ENCODE data around the gene P2RY4. TPM values are rescaled to one million over a fixed set of nuclear protein-coding genes. Genes with fewer than 3 reads are reported as not detected.
"Not testable (repeated sequence)": the region's sequence is repeated elsewhere in the genome, so short reads cannot be mapped to it uniquely, and the experiment has no call there.

P2RY4 gene
- total and polyA plus RNA-seq, 2 donors (not counting 1 experiment from before 2014, with no cell fraction given), result 0.34 to 0.76 TPM

DNA sequence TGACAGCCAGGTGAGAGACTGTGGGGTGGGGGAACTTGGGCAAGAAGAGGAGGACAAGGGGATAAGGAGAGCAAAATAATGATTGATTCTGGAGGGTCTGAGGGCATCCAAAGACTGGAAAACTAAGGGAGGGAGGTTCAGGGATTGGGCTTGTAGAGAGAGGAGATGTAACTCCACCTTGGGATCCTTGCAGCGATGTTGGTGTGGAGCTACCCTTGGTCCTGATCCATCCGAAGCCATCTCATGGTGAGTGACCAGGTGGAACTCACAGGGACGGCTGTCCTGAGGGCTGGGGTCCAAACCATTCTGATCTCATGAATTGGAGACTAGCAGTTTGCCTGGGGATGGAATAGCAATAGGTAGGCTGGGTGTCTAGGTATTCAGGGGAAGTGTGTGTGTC, 20.6 kb upstream of the P2RY4 start:
- TF ChIP-seq, protein P1, sequence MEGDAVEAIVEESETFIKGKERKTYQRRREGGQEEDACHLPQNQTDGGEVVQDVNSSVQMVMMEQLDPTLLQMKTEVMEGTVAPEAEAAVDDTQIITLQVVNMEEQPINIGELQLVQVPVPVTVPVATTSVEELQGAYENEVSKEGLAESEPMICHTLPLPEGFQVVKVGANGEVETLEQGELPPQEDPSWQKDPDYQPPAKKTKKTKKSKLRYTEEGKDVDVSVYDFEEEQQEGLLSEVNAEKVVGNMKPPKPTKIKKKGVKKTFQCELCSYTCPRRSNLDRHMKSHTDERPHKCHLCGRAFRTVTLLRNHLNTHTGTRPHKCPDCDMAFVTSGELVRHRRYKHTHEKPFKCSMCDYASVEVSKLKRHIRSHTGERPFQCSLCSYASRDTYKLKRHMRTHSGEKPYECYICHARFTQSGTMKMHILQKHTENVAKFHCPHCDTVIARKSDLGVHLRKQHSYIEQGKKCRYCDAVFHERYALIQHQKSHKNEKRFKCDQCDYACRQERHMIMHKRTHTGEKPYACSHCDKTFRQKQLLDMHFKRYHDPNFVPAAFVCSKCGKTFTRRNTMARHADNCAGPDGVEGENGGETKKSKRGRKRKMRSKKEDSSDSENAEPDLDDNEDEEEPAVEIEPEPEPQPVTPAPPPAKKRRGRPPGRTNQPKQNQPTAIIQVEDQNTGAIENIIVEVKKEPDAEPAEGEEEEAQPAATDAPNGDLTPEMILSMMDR (IDR thresholded peaks at IDR 0.05), result no peak
- no peak for TF ChIP-seq EZH2 (IDR thresholded peaks at IDR 0.05; ENCODE audit: borderline replicate concordance, insufficient read depth, low read depth, low read length, poor library complexity, severe bottlenecking)
- Histone ChIP-seq H3K9me3 (ENCODE audit: control extremely low read depth in 1 of 3, control insufficient read depth in 2 of 3, insufficient read depth in 1 of 3, low read length in 2 of 3) (no peaks in the 10 kb centered on the region), H2AFZ (ENCODE audit: insufficient read depth, low read depth, low read length, poor library complexity, severe bottlenecking) (no peak overlapping the region), H3K27me3 (replicated peaks in 1 of 4; ENCODE audit: control extremely low read depth in 1 of 4, control insufficient read depth in 3 of 4, insufficient read depth in 4 of 4, low read length in 3 of 4) (no peaks in the 10 kb centered on the region), H3K36me3 (replicated peaks in 1 of 2; ENCODE audit: control extremely low read depth in 1 of 2, control insufficient read depth in 1 of 2, extremely low read depth in 1 of 2, insufficient read depth in 2 of 2, low read length in 1 of 2) (peaks cover 0 to 3% of the 10 kb centered on the region in 2 experiments), H3K9ac (ENCODE audit: low read length) (no peak overlapping the region), H4K20me1 (ENCODE audit: control insufficient read depth, insufficient read depth, low read length, poor library complexity, severe bottlenecking) (no peaks in the 10 kb centered on the region), H3K4me2 (replicated peaks; ENCODE audit: low read depth, low read length, poor library complexity, severe bottlenecking) (no peak overlapping the region), H3K4me1 (ENCODE audit: control insufficient read depth in 2 of 2, insufficient read depth in 2 of 2, low read length in 2 of 2) (no peaks in the 10 kb centered on the region), H3K4me3 (ENCODE audit: control extremely low read depth in 1 of 5, extremely low read depth in 1 of 5, insufficient read depth in 1 of 5, low read depth in 2 of 5, low read length in 4 of 5) (no peak overlapping the region), H3K79me2 (ENCODE audit: control insufficient read depth, insufficient read depth, low read length) (no peaks in the 10 kb centered on the region), H3K27ac (ENCODE audit: low read length in 2 of 2) (no peak overlapping the region)
- no peaks in the 10 kb centered on the region for H3K4me1 Mint-ChIP-seq
- 100% methylated on average over 3 of the region's 3 CpGs for WGBS (ENCODE audit: insufficient coverage)
- no peaks in the 10 kb centered on the region for H3K9me3 Mint-ChIP-seq (ENCODE audit: insufficient read depth)
- no peak for DNase-seq
- H3K27me3 Mint-ChIP-seq, result no peaks in the 10 kb centered on the region
- ATAC-seq (ENCODE audit: low read depth), result no peak
- H3K27ac Mint-ChIP-seq, result no peak overlapping the region
- intact Hi-C loops (cut with micrococcal nuclease), result loop anchor here (10.0 kb wide), 1 partner anchor 146 kb away; the partner anchor contains the start of gene IGBP1
- ChIA-PET CTCF (no interaction called here), POLR2A (no interaction called here)
- H3K4me3 Mint-ChIP-seq, result no peak overlapping the region

DNA sequence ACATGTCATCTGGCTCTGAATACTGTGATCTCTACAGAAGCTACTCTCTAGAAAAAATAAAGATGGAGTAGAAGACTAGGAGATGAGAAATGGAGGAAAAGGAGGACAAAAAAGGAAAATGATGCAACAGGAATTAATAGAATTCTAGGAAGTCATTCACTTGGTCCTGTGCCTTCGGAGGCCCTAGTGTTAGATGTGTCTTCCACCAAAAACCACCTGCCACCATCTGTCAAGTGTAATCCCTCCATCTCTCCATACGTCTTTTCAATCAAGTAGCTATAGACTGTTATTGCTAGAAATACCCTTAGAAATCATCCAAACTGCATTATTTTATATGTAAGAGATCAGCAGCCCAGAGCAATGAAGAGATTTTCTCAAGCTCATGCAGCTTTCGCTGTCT, 19.1 kb upstream of the P2RY4 start:
- H3K79me2 ChIP-seq (ENCODE audit: control insufficient read depth, insufficient read depth, low read length), result no peaks in the 10 kb centered on the region
- ChIA-PET POLR2A (no interaction called here), CTCF (no interaction called here)
- Mint-ChIP-seq H3K27me3 (no peaks in the 10 kb centered on the region), H3K27ac (no peak overlapping the region), H3K4me1 (no peaks in the 10 kb centered on the region), H3K9me3 (ENCODE audit: insufficient read depth) (no peaks in the 10 kb centered on the region), H3K4me3 (no peak overlapping the region)
- H3K27me3 ChIP-seq (replicated peaks in 1 of 4; ENCODE audit: control extremely low read depth in 1 of 4, control insufficient read depth in 3 of 4, insufficient read depth in 4 of 4, low read length in 3 of 4), result no peaks in the 10 kb centered on the region
- peaks cover 0 to 3% of the 10 kb centered on the region in 2 experiments for H3K36me3 ChIP-seq (replicated peaks in 1 of 2; ENCODE audit: control extremely low read depth in 1 of 2, control insufficient read depth in 1 of 2, extremely low read depth in 1 of 2, insufficient read depth in 2 of 2, low read length in 1 of 2)
- H3K9ac ChIP-seq (ENCODE audit: low read length), result no peak overlapping the region
- intact Hi-C loops (cut with micrococcal nuclease), result no loop called here
- DNase-seq (no peak), ATAC-seq (ENCODE audit: low read depth) (no peak)
- H3K9me3 ChIP-seq (ENCODE audit: control extremely low read depth in 1 of 3, control insufficient read depth in 2 of 3, insufficient read depth in 1 of 3, low read length in 2 of 3), result no peaks in the 10 kb centered on the region
- H4K20me1 ChIP-seq (ENCODE audit: control insufficient read depth, insufficient read depth, low read length, poor library complexity, severe bottlenecking), result no peaks in the 10 kb centered on the region
- H3K4me2 ChIP-seq (replicated peaks; ENCODE audit: low read depth, low read length, poor library complexity, severe bottlenecking), result no peak overlapping the region
- no peak overlapping the region for H3K4me3 ChIP-seq (ENCODE audit: control extremely low read depth in 1 of 5, extremely low read depth in 1 of 5, insufficient read depth in 1 of 5, low read depth in 2 of 5, low read length in 4 of 5)
- no peak for TF ChIP-seq EZH2 (IDR thresholded peaks at IDR 0.05; ENCODE audit: borderline replicate concordance, insufficient read depth, low read depth, low read length, poor library complexity, severe bottlenecking)
- TF ChIP-seq, protein P1 (IDR thresholded peaks at IDR 0.05), result no peak
- H2AFZ ChIP-seq (ENCODE audit: insufficient read depth, low read depth, low read length, poor library complexity, severe bottlenecking), result no peak overlapping the region
- H3K27ac ChIP-seq (ENCODE audit: low read length in 2 of 2), result no peak overlapping the region
- no CpG with 5 or more reads among the region's 3 CpGs for WGBS (ENCODE audit: insufficient coverage)
- H3K4me1 ChIP-seq (ENCODE audit: control insufficient read depth in 2 of 2, insufficient read depth in 2 of 2, low read length in 2 of 2), result no peaks in the 10 kb centered on the region

DNA sequence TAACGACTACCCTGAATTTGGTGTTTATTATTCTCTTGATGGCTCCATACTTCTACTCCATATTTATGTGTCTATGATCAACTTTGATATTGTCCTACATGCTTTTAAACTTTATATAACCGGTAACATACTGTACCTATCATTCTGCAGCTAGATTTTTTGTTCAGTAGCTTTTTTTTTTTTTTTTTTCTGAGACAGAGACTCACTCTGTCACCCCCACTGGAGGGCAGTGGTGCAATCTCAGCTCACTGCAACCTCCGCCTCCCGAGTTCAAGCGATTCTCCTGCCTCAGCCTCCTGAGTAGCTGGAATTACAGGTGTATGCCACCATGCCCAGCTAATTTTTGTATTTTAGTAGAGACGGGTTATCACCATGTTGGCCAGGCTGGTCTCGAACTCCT, 14.0 kb upstream of the P2RY4 start:
- H3K4me1 ChIP-seq (ENCODE audit: control insufficient read depth in 2 of 2, insufficient read depth in 2 of 2, low read length in 2 of 2), result not testable (repeated sequence)

More for the DNA sequence above, 14.0 kb upstream of the P2RY4 start:
- H3K4me3 Mint-ChIP-seq; H3K27ac Mint-ChIP-seq; H3K9me3 ChIP-seq (ENCODE audit: control extremely low read depth in 1 of 3, control insufficient read depth in 2 of 3, insufficient read depth in 1 of 3, low read length in 2 of 3); H3K4me1 Mint-ChIP-seq; H3K79me2 ChIP-seq (ENCODE audit: control insufficient read depth, insufficient read depth, low read length); H3K27me3 ChIP-seq (replicated peaks in 1 of 4; ENCODE audit: control extremely low read depth in 1 of 4, control insufficient read depth in 3 of 4, insufficient read depth in 4 of 4, low read length in 3 of 4); H3K4me3 ChIP-seq (ENCODE audit: control extremely low read depth in 1 of 5, extremely low read depth in 1 of 5, insufficient read depth in 1 of 5, low read depth in 2 of 5, low read length in 4 of 5); H4K20me1 ChIP-seq (ENCODE audit: control insufficient read depth, insufficient read depth, low read length, poor library complexity, severe bottlenecking); H3K9me3 Mint-ChIP-seq (ENCODE audit: insufficient read depth); H3K27me3 Mint-ChIP-seq; POLR2A ChIA-PET; CTCF ChIA-PET; ATAC-seq (ENCODE audit: low read depth); intact Hi-C loops (cut with micrococcal nuclease); H3K36me3 ChIP-seq (replicated peaks in 1 of 2; ENCODE audit: control extremely low read depth in 1 of 2, control insufficient read depth in 1 of 2, extremely low read depth in 1 of 2, insufficient read depth in 2 of 2, low read length in 1 of 2); DNase-seq; H3K27ac ChIP-seq (ENCODE audit: low read length in 2 of 2); H2AFZ ChIP-seq (ENCODE audit: insufficient read depth, low read depth, low read length, poor library complexity, severe bottlenecking); H3K9ac ChIP-seq (ENCODE audit: low read length); H3K4me2 ChIP-seq (replicated peaks; ENCODE audit: low read depth, low read length, poor library complexity, severe bottlenecking): not testable (repeated sequence)
- WGBS (ENCODE audit: insufficient coverage), result 100% methylated on average over 1 of the region's 7 CpGs
